HG03196 (cell line): ENCODE measurements around the gene FYCO1.

Experiments used
- ATAC-seq: cut with Tn5 transposase; IDR thresholded peaks from one replicate; pipeline ENCODE4 v1.9.1; 2021; ENCODE audit not compliant: unreplicated experiment

FYCO1 gene

GRCh38 chr3:45944830-45945620 lies 50.6 kb downstream of the FYCO1 start:
- no peak for ATAC-seq

GRCh38 chr3:45943207-45943846 lies 52.3 kb downstream of the FYCO1 start, which contains the start of gene CXCR6:
Gene CXCR6, plus strand, starts transcription at chr3:45943464. Its CDS starts 3,018 bp downstream, at chr3:45946482.
- ATAC-seq, result no peak

GRCh38 chr3:45942051-45942825 lies 53.4 kb downstream of the FYCO1 start:
- ATAC-seq, result no peak

GRCh38 chr3:45940781-45941365 lies 54.8 kb downstream of the FYCO1 start:
- ATAC-seq, result no peak

- no peak for ATAC-seq
Observed at GRCh38 chr3:45940004-45940780, 55.4 kb downstream of the FYCO1 start.

- ATAC-seq, result no peak
Observed at GRCh38 chr3:45939341-45939771, 56.3 kb downstream of the FYCO1 start.

GRCh38 chr3:45938864-45939263 lies 56.8 kb downstream of the FYCO1 start:
- no peak for ATAC-seq

GRCh38 chr3:45938043-45938435 lies 57.6 kb downstream of the FYCO1 start:
- no peak for ATAC-seq

- no peak for ATAC-seq
Observed at GRCh38 chr3:45937206-45938042, 58.2 kb downstream of the FYCO1 start.

- no peak for ATAC-seq
Observed at GRCh38 chr3:45936261-45936660, 59.4 kb downstream of the FYCO1 start.

- ATAC-seq, result no peak
Observed at GRCh38 chr3:45933591-45933990, 62.0 kb downstream of the FYCO1 start.

- ATAC-seq, result no peak
Observed at GRCh38 chr3:45932112-45932511, 63.5 kb downstream of the FYCO1 start.

- no peak for ATAC-seq
Observed at GRCh38 chr3:45931496-45931895, 64.1 kb downstream of the FYCO1 start.

GRCh38 chr3:45929042-45929679 lies 66.5 kb downstream of the FYCO1 start:
- no peak for ATAC-seq

- ATAC-seq, result no peak
Observed at GRCh38 chr3:45927881-45928280, 67.7 kb downstream of the FYCO1 start.

GRCh38 chr3:45923755-45924154 lies 71.9 kb downstream of the FYCO1 start:
- ATAC-seq, result no peak

- no peak for ATAC-seq
Observed at GRCh38 chr3:45922950-45923590, 72.6 kb downstream of the FYCO1 start.

GRCh38 chr3:45922039-45922326 lies 73.6 kb downstream of the FYCO1 start:
- ATAC-seq, result no peak
